ENCODE measurements around the gene PDK4. TPM values are rescaled to one million over a fixed set of nuclear protein-coding genes. Genes with fewer than 3 reads are reported as not detected.

Gene PDK4
- total and polyA plus RNA-seq, 2 of the 13 experiments (the other 11 are each of a cell fraction or from before 2014, with no cell fraction given) = 0.04 TPM; not detected in 1

GRCh38 chr7:95608359-95609173 is 12.2 kb upstream of the PDK4 start (continued):
- TF ChIP-seq PAXIP1 (CRISPR knock-in tag; conservative IDR thresholded peaks at IDR 0.05) = peak; percentile 87
- no peak for TF ChIP-seq ZHX2 (IDR thresholded peaks at IDR 0.05; ENCODE audit: low read depth)
- 0 out of 2 replicates have a peak, but pooled peaks have one; percentile 48 for TF ChIP-seq ZHX2 (CRISPR knock-in tag; IDR thresholded peaks at IDR 0.05; ENCODE audit: borderline replicate concordance)
- TF ChIP-seq MZF1 (CRISPR knock-in tag; IDR thresholded peaks at IDR 0.05; ENCODE audit: borderline replicate concordance) = no peak
- peak; percentile 84; the same call in 1 of the 2 replicates for TF ChIP-seq ZNF503 (CRISPR knock-in tag; IDR thresholded peaks at IDR 0.05)
- TF ChIP-seq ZNF629 (CRISPR knock-in tag; conservative IDR thresholded peaks at IDR 0.05) = no peak
- TF ChIP-seq GRHL1 (CRISPR knock-in tag; conservative IDR thresholded peaks at IDR 0.05) = no peak
- TF ChIP-seq NR2F1 (CRISPR knock-in tag; IDR thresholded peaks at IDR 0.05) = peak in 1 of 2 experiments; percentile 68; a peak in 1 of 4 replicates
- TF ChIP-seq MED1 (CRISPR knock-in tag; IDR thresholded peaks at IDR 0.05) = peak; percentile 89
- TF ChIP-seq PBX3 (CRISPR knock-in tag; IDR thresholded peaks at IDR 0.05; ENCODE audit: borderline replicate concordance) = no peak
- TF ChIP-seq ZFP37 (CRISPR knock-in tag; IDR thresholded peaks at IDR 0.05; ENCODE audit: borderline replicate concordance) = 0 out of 2 replicates have a peak, but pooled peaks have one; percentile 36
- peak; percentile 69; the same call in 1 of the 2 replicates for TF ChIP-seq MIER2 (CRISPR knock-in tag; IDR thresholded peaks at IDR 0.05)
- TF ChIP-seq ZC3H13 (CRISPR knock-in tag; IDR thresholded peaks at IDR 0.05) = no peak
